SW480 (cell line): ENCODE data around the gene PRR33.

ENCODE experiments used
- DNase-seq: peaks from one replicate; pipeline ENCODE4 v3.0.0-alpha.2; 2016; ENCODE audit warnings: low spot score

The PRR33 gene

DNA sequence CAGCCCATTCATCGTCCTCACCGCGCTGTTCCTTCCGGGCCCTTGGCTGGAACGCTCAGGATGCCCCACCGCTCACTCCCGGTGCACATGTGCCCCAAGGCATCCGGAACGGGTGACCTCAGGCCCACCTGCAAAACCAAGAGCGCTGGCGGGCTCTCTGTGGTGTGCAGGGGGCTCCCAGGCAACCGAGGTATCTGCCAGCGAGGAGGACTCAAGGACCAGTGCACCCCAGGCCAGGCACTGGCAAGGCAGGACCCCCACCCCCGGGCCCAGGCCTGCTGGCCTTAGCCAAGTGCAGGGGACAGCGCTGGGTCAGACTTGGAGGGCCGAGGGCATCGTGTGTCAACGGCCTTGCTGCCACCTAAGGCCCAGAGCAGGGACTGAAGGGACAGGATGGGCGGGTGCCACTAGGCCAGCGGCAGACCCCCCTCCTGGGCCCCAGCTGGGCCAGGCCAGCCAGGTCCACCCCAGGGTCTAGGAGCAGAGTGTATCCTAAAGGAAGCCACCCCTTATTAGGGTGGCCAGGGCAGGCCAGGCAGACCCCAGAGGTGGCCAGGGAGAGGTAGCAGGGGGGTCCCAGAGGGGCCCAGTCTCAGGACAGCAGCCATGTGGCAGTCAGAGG is 36.3 kb upstream of the PRR33 start:
- no peak for DNase-seq

- DNase-seq = no peak
Observed at GRCh38 chr11:1927026-1927847, 35.5 kb upstream of the PRR33 start.

DNA sequence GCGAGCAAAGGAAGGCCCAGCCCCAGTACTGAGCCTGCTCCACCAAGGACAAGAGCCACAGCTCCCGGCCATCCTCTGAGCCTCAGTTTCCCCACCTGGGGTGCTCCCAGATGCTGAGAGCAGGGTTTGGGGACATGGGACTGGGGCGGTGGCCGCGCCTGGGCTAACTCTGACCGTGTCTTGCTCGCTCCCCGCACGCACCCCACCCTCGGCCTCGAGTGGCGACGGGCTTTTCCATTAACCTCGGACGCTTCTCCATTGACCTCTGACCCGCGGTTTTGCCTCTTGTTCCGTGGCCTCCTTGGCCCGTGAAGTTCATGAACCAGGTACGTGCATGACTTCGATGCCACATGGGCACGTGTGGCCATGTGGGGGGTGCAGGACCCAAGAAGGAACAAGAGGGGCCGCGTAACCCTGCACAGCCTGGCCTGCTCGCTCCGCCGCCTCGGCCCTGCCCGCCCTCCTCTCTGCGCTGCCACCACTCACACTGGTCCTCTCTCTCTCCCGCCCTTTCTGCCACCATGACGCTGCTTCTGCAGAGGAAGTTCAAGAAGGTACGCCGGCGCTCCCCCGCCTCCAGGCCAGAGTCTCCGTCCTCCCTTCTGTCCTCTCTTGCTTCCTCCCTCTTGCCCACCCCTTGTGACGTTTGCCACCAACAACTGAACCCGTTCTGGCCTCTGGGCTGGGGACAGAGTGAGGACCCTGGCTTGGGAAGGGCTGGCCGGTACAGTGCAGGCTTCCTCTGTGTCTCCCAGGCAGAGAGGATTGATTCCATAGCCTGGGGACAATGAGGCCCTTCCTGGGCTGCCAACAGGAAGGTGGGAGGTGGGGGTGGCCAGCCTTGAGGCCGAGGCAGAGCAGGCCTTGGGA is 34.7 kb upstream of the PRR33 start:
- DNase-seq = no peak

GRCh38 chr11:1925373-1926155 is 33.9 kb upstream of the PRR33 start:
- no peak for DNase-seq

DNA sequence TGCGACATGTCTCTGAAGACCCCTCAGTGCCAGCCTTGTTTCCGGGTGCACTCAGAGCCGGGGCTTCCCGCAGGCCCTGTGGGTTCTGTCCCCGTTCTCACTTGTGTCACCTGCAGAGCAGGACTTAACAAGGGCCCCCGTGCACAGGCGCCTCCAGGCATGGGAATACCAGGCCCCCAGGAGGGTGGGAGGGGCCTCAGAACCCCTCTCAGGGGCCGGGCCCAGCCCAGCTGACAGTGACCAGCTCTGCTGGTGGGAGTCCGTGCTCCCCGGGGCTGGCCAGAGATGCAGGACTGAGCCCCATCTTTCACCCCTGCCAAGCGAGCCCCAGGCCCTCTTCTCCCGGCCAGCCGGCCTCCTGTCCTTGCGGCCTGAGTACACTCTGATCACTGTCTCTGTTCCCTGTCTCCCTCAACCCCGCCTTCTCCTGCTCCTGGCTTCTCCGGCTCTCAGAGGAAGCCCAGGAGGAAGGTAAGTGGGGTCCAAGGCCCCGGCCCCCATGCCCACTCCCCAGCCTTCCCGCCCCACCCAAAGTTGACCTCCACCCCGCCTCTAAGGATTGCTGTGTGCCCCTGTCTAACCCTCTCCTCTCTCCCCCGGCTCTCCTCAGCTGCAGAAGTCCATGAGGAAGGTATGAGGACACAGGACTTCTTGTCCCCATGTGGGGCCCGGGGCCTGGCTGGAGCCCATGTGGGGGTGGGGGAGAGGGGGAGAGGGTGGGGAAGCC is 33.1 kb upstream of the PRR33 start:
- DNase-seq = no peak

DNA sequence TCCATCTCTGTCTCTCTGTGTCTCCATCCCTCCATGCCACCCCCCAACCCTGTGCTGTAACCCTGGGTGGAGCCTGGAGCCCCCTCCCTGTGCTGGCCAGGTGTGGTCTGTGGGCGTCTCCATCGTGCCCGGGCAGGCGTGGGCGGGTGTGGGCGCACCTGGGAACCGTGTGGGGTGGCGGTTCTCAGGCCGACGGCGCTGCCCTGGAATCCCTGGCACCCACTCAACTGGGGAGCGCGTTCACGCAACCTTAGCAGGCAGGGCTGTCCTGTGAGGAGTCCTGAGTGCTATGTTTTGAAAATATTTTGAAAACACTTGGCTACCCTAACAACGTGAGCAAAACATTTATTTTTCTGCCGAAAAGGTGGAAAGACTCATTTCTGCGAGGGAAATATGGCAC is 32.5 kb upstream of the PRR33 start:
- DNase-seq = no peak

- DNase-seq = no peak
Observed at GRCh38 chr11:1923201-1923956, 31.7 kb upstream of the PRR33 start.

GRCh38 chr11:1922481-1923081 is 30.9 kb upstream of the PRR33 start:
- DNase-seq = no peak

GRCh38 chr11:1921574-1922141 is 30.0 kb upstream of the PRR33 start:
- no peak for DNase-seq

DNA sequence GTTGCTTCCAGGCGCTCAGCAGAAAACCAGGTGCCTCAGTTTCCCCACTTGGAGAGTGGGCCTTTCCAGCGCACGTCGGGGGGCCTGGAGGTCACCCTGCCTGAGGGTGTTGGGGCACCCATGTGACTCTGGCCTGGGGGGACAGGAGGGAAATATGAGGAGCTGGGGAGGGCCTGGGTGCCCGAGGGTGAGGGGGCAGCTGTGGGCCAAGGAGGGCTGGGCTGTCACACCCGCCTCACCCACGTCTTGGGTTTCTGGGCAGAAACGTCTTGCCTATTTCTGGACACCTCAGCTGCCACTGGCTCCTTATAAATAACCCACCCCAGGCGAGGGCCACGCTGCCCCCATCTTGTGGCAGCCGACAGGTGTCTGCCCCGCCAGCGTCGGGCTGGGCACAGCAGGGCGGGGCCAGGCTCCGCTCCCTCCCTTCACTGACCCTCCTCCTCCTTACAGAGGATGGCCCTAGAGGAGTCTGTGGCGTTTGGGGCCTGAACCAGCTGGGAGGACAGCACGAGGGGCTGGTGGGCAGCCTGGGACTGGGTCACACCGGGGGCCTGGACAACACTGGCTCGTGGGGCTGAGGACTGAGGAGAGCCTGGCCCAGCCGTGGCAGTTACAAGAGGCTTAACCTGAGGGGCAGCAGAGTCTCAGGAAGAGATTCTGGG is 29.3 kb upstream of the PRR33 start:
- DNase-seq = no peak

- no peak for DNase-seq
Observed at GRCh38 chr11:1920128-1920908, 28.6 kb upstream of the PRR33 start.

- DNase-seq = no peak
Observed at GRCh38 chr11:1919391-1920127, 27.9 kb upstream of the PRR33 start, which contains the start of gene TNNT3. Gene TNNT3 (plus strand): TSS chr11:1919703. CDS start chr11:1922875, 3,172 bp downstream.

DNA sequence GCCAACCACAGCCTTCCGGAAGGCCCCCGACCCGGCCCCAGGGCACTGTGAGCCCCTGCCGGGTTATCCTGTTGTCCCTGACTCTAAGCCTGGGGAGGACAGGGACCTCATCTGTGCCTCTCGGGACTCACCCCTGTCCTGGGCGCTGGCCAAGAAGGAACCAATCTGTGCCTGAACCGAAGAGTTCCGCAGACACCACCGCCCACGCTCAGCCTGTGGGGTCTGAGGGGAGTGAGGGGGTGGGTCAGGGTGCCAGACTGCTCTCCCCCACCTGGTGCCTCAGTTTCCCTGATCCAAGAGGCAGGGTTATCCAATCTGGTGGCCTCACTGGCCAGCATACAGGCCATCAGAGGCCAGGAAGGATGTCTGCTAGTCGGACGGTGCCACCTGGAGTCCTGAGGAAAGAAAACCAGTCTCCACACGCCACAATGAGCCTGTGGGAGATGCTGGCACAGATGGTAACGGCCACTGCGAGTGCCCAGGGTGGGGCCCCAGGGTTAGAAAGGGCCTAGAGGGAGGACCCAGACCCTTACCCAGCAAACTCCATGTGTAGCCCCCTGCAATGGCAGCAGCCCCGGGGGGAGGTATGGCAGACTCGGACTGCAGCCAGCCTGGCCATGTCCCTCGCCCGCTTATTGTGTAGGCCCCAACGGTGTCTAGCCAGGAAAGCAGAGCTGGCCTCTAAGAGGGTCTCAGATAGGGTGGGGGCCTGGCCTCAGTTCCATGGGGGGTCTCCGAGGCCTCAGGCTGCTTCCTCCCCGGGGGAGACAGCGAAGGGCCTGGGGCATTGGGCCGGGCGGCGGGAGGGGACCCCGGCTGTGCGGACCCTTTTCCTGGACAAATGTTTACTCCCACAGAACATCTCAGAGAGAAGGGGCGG is 27.0 kb upstream of the PRR33 start:
- no peak for DNase-seq

- DNase-seq = no peak
Observed at GRCh38 chr11:1917523-1918435, 26.1 kb upstream of the PRR33 start.

DNA sequence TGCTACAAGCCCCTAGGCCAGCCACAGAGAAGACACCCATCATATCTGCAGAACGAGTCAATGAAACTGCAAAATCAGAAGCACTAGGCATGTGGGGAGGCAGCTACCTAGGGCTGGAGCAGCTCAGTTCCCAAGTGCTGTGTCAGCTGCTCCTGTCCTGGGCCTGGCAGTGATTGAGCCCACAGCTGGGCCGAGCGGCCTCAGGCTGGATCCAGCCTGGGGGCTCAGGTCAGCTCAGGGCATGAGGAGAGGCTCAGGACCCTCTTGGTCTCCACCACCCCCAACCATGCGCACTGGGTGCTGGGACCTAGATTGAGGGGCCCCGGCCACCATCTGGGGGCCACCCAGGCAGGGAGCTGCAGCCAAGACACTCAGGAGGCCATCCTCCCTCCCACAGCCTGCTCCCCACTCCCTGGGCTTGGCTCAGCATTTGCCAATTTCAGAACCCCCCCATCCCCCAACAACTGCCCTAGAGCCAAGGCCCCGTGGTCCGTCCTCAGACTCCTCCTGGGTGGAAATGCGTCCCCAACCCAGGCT is 25.4 kb upstream of the PRR33 start:
- no peak for DNase-seq
